HG02610 (cell line): Measurements from ENCODE around the gene TMEM258.

ENCODE experiments used
- ATAC-seq: cut with Tn5 transposase; IDR thresholded peaks from one replicate; pipeline ENCODE4 v1.9.1; 2021; ENCODE audit warnings: mild to moderate bottlenecking, moderate library complexity; ENCODE audit not compliant: unreplicated experiment

The TMEM258 gene

DNA sequence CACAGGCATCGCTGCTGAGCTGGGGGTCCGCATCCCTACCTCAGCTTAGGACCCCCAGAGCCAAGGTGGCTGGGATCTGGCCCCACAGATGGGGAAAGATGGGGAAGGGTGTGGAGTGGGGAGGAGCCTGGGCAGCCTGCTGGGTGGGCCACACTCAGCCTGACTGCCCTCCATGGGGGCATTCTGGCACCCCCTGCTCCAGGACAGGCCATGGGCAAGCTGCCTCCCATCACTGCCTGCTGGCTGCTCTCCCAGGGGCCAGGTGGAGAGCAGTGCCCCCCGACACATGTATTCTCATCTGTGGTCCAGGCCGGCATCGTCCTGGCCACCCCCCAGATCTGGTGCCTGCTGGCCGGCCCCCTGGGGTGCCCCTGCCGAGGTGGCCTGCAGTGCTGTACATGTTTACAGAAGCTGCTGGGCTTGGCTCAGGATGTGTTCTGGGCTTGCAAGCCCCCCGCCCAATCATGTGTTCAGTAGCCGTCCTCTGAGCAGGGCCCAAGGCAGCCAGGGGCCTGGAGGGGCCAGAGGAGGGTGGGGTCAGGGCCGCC is 47.7 kb downstream of the TMEM258 start:
- ATAC-seq: no peak

DNA sequence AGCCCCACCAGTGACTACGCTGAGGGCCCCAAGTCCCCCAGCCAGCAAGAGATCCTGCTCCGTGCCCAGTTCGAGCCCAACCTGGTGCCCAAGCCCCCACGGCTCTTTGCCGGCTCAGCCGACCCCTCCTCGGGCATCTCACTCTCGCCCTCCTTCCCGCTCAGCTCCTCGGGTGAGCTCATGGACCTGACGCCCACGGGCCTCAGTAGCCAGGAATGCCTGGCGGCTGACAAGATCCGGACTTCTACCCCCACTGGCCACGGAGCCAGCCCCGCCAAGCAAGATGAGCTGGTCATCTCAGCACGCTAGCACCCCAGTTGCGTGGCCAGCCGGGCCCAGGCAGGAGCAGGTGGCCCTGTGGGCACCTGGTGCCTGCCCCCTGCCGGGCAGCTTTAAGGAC is 48.2 kb downstream of the TMEM258 start:
- no peak for ATAC-seq

DNA sequence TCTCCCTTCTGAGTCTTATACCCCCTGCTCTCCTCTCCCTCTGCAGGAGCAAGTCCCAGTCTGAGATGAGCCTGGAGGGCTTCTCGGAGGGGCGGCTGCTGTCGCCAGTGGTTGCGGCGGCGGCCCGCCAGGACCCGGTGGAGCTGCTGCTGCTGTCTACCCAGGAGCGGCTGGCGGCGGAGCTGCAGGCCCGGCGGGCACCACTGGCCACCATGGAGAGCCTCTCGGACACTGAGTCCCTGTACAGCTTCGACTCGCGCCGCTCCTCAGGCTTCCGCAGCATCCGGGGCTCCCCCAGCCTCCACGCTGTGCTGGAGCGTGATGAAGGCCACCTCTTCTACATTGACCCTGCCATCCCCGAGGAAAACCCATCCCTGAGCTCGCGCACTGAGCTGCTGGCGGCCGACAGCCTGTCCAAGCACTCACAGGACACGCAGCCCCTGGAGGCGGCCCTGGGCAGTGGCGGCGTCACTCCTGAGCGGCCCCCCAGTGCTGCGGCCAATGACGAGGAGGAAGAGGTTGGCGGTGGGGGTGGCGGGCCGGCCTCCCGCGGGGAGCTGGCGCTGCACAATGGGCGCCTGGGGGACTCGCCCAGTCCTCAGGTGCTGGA is 48.8 kb downstream of the TMEM258 start:
- no peak for ATAC-seq

DNA sequence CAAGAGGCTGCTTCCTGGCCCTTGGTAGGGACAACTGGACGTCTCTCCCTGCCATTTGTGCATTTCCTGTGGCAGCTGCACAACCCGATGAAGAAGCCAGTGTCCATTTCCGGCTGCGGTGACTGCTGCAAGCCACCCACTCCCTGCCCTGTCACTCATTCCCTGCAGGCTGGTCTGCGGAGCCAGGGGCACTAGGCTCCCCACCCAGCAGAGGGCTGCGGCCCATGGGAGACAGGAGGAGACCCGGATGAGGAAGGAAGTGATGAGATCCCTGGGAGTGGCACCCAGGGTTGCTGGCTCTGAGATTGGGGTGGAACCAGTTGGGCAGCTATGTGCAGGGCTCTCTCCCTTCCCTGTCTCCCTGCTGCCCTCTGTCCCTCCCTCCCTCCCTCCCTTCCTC is 50.0 kb downstream of the TMEM258 start:
- no peak for ATAC-seq

DNA sequence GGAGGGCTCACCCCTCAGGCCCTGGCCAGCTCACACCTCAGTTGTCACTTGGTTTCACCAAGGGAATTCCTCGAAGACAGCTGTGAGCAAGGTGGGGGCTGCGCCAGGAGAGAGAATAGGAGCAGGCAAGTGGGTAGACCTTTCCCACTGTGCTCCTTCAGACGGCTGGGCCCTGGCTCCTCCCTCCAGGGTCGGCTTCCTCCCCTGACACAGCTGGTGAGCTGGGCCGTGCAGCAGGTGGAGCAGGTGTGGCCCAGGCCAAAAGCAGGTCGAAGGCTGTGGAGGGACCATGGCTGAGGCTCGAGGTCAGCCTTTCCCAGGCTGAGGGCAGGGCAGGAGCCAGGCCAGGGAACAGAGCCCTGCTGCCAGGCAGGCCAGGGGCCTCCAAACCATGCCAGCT is 52.4 kb downstream of the TMEM258 start:
- ATAC-seq: no peak

DNA sequence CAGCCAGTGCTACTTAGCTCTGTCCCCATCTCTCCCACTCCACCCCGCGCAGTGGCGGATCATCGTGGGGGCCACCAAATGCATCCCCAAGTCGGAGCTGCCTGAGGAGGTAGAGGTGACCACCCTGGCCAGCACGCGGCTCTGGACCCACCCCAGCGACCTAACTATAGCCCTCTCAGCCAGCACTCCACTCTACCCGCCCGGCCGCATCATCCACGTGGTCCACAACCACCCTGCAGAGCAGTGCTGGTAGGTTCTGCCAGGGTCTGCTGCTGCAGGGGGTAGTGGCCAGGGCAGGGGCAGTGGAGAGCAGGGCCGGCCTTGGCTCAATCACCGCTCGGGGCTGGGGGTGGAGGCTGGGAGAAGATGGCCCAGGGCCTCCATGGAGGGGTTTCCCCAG is 53.0 kb downstream of the TMEM258 start:
- no peak for ATAC-seq
